PC-3 (cell line): ENCODE results near the gene CDC7. TPM values are rescaled to one million over a fixed set of nuclear protein-coding genes. Genes with fewer than 3 reads are reported as not detected.
A peak's percentile ranks its signal among the peaks of the same experiment; 100 is the strongest.

Source experiments
- ATAC-seq: fragments of 200-7000 bp; cut with Tn5 transposase; 2 replicates; pipeline ENCODE4 v1.9.1; 2020; ENCODE audit warnings: mild to moderate bottlenecking, moderate library complexity
- BruUV-seq: library from RNA; stranded (reverse); fragments of 400-500 nt; replicated peaks from 2 replicates; lab custom pipeline; 2021; lab: Mats Ljungman, UMichigan
- CTCF ChIA-PET: fragments of 300-600 bp; sonication (Branson Sonifier 250); formaldehyde crosslinking; loops from one replicate; lab custom pipeline; 2022; ENCODE audit warnings: antibody characterized with exemption; lab: Charles Lee
- POLR2A ChIA-PET: fragments of 300-600 bp; sonication (Branson Sonifier 250); formaldehyde crosslinking; loops from one replicate; lab custom pipeline; 2022; ENCODE audit warnings: antibody characterized with exemption; ENCODE audit not compliant: unreplicated experiment; lab: Charles Lee
- DNase-seq: peaks from one replicate; pipeline ENCODE4 v3.0.0-alpha.2; 2015
- H2AFZ ChIP-seq: fragments of 300-600 bp; sonication (generic); 2 replicates; pipeline ENCODE4 v1.6.0; 2016; ENCODE audit warnings: antibody characterized with exemption, low read length
- H3F3A ChIP-seq: fragments of 300-600 bp; sonication (generic); one replicate; pipeline ENCODE4 v1.6.0; 2017; ENCODE audit warnings: antibody characterized with exemption, low read length, control low read depth, mild to moderate bottlenecking; ENCODE audit not compliant: unreplicated experiment
- H3K27ac ChIP-seq: fragments of 300-600 bp; sonication (generic); 2 replicates; pipeline ENCODE4 v1.5.1; 2016; ENCODE audit warnings: mild to moderate bottlenecking, low read length
- H3K27me3 ChIP-seq: fragments of 300-600 bp; sonication (generic); 2 replicates; pipeline ENCODE4 v1.6.1; 2016; ENCODE audit warnings: low read length, mixed read lengths
- H3K36me3 ChIP-seq: fragments of 300-600 bp; sonication (generic); 2 replicates; pipeline ENCODE4 v1.6.1; 2016; ENCODE audit warnings: low read depth, mixed run types, low read length, mixed read lengths
- H3K4me1 ChIP-seq: fragments of 300-600 bp; sonication (generic); 2 replicates; pipeline ENCODE4 v1.5.1; 2016; ENCODE audit warnings: low read length; ENCODE audit not compliant: insufficient read depth
- H3K4me2 ChIP-seq: fragments of 300-600 bp; sonication (generic); 2 replicates; pipeline ENCODE4 v1.6.0; 2016; ENCODE audit warnings: low read length
- H3K4me3 ChIP-seq: fragments of 300-600 bp; sonication (generic); 2 replicates; pipeline ENCODE4 v1.5.1; 2016; ENCODE audit warnings: mild to moderate bottlenecking, low read length, mixed read lengths
- H3K79me2 ChIP-seq: fragments of 300-600 bp; sonication (generic); 2 replicates; pipeline ENCODE4 v1.6.1; 2017; ENCODE audit warnings: low read length, mixed read lengths
- H3K9ac ChIP-seq: fragments of 300-600 bp; sonication (generic); 2 replicates; pipeline ENCODE4 v1.6.0; 2016; ENCODE audit warnings: mild to moderate bottlenecking, low read length
- H3K9me2 ChIP-seq: fragments of 300-600 bp; sonication (generic); replicated peaks from 2 replicates; pipeline ENCODE4 v1.6.1; 2016; ENCODE audit warnings: mixed run types, low read length, mixed read lengths
- H3K9me3 ChIP-seq: fragments of 300-600 bp; sonication (generic); 2 replicates; pipeline ENCODE4 v1.6.1; 2016; ENCODE audit warnings: low read length, mixed read lengths
- H4K20me1 ChIP-seq: fragments of 300-600 bp; sonication (generic); 2 replicates; pipeline ENCODE4 v1.6.1; 2016; ENCODE audit warnings: low read length, mixed read lengths
- CTCF ChIP-seq: fragments of 300-600 bp; sonication (generic); conservative IDR thresholded peaks from 2 replicates; pipeline ENCODE4 v1.5.1; 2017; ENCODE audit warnings: antibody characterized with exemption, low read depth, mild to moderate bottlenecking, low read length
- EZH2 ChIP-seq: fragments of 300-600 bp; sonication (generic); IDR thresholded peaks from one replicate; pipeline ENCODE4 v1.6.1; 2017; ENCODE audit warnings: antibody characterized with exemption, mild to moderate bottlenecking, low read length; ENCODE audit not compliant: unreplicated experiment
- EZH2phosphoT487 ChIP-seq: fragments of 300-600 bp; sonication (generic); IDR thresholded peaks from 2 replicates; pipeline ENCODE4 v1.6.1; 2018; ENCODE audit warnings: mild to moderate bottlenecking, antibody characterized with exemption, low read length, borderline replicate concordance
- intact Hi-C: fragments of 100-400 bp; cut with micrococcal nuclease; formaldehyde crosslinking; loops from 2 replicates; pipeline ENCODE4 v1.9.0; 2023
- total RNA-seq: library from RNA; depleted of rRNA; stranded (reverse); fragments of >200 nt; gene quantifications from 2 replicates; pipeline ENCODE4 v1.2.3, GENCODE V29; 2014

CDC7 gene
- total RNA-seq, 1 experiment from 2014 or later: 10.0 TPM

DNA sequence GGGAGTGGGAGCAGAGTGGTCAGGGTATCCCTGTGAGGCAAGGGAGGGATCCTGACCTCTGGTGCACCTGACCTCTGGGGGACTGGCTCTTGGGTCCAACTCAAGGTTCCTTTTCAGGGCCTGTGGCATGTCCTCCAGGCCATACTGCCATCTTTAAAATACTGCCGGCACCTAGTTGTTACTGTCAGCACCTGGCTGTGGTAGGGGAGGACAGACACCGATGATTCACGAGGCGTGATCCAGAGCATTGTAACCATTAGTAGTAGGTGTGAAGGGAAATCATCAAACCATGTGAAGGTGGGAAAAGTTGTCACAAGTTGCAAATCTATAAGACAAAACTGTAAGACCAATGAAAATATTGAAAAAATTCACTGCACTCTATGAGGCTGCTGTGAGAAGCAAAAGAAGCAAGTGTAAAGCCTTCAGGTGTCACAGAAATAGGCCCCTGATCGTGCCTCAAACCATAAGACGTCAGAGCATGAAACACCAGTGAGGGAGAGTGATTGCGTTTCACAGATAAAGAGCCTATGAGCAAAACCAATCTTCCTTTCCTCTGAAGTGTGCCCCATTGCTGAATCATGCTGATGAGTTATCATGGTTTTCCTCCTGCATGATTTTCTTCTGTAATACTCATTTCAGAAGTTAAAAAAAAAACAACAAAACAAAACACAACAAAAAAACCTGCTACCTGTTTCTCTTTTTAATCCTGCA lies 55.3 kb downstream of the CDC7 start:
- ATAC-seq: peak; percentile 32
- Histone ChIP-seq H3K4me3 (no peak overlapping the region), H3K9ac (peak overlapping the region; percentile 17; the same call in 1 of the 2 replicates), H3K27ac (peak overlapping the region; percentile 57), H3K9me3 (no peaks in the 10 kb centered on the region), H3K4me2 (peak overlapping the region; percentile 20; the same call in 1 of the 2 replicates), H3K27me3 (no peaks in the 10 kb centered on the region), H3F3A (no peaks in the 10 kb centered on the region), H3K9me2 (no peaks in the 10 kb centered on the region), H4K20me1 (no peaks in the 10 kb centered on the region), H3K4me1 (peaks cover 27% of the 10 kb centered on the region), H2AFZ (peak overlapping the region; percentile 5; the same call in 1 of the 2 replicates), H3K36me3 (no peaks in the 10 kb centered on the region), H3K79me2 (no peaks in the 10 kb centered on the region)
- BruUV-seq: no TSS peak
- POLR2A ChIA-PET: no interaction called here
- DNase-seq: peak; percentile 58
- intact Hi-C loops: loop anchor here (10.0 kb wide), 1 partner anchor 139 kb away; no protein-coding TSS in a partner anchor
- CTCF ChIA-PET: no interaction called here
- TF ChIP-seq EZH2phosphoT487: no peak
- TF ChIP-seq EZH2: no peak
- TF ChIP-seq CTCF: no peak

- Histone ChIP-seq H3F3A (no peaks in the 10 kb centered on the region), H3K4me2 (no peak overlapping the region), H3K36me3 (no peaks in the 10 kb centered on the region), H3K27me3 (no peaks in the 10 kb centered on the region), H3K9me2 (no peaks in the 10 kb centered on the region), H2AFZ (peak overlapping the region; percentile 5; the same call in 1 of the 2 replicates), H3K4me3 (no peak overlapping the region), H4K20me1 (no peaks in the 10 kb centered on the region), H3K9me3 (no peaks in the 10 kb centered on the region), H3K27ac (peak overlapping the region; percentile 57), H3K9ac (no peak overlapping the region), H3K79me2 (no peaks in the 10 kb centered on the region), H3K4me1 (peaks cover 27% of the 10 kb centered on the region)
- intact Hi-C loops: loop anchor here (10.0 kb wide), 1 partner anchor 138 kb away; no protein-coding TSS in a partner anchor
- DNase-seq: no peak
- no peak for ATAC-seq
- no TSS peak for BruUV-seq
- CTCF ChIA-PET: no interaction called here
- TF ChIP-seq EZH2phosphoT487 (no peak), EZH2 (no peak), CTCF (no peak)
- POLR2A ChIA-PET: no interaction called here
Measured at GRCh38 chr1:91556556-91556955, 55.9 kb downstream of the CDC7 start.
